Measurements from ENCODE around the gene DUSP1. TPM values are rescaled to one million over a fixed set of nuclear protein-coding genes. Genes with fewer than 3 reads are reported as not detected.
"Not testable (repeated sequence)": the region's sequence is repeated elsewhere in the genome, so short reads cannot be mapped to it uniquely, and the experiment has no call there.

DUSP1 gene
- 71.0 and 72.0 TPM in 2 replicates for total RNA-seq

- peak; percentile 96 for DNase-seq (ENCODE audit: low read depth, low spot score)
Observed at GRCh38 chr5:172770675-172771438, at the start of gene DUSP1. DUSP1 (minus strand) TSS chr5:172771195; CDS start chr5:172770952, 243 bp downstream.

- DNase-seq (ENCODE audit: low read depth, low spot score) = no peak
Observed at GRCh38 chr5:172820046-172820767, 49.2 kb upstream of the DUSP1 start.

GRCh38 chr5:172819569-172819968 lies 48.6 kb upstream of the DUSP1 start:
- no peak for DNase-seq (ENCODE audit: low read depth, low spot score)

GRCh38 chr5:172818081-172818480 lies 47.1 kb upstream of the DUSP1 start:
- DNase-seq (ENCODE audit: low read depth, low spot score) = no peak

GRCh38 chr5:172817664-172818063 lies 46.7 kb upstream of the DUSP1 start:
- DNase-seq (ENCODE audit: low read depth, low spot score) = no peak

- no peak for DNase-seq (ENCODE audit: low read depth, low spot score)
Observed at GRCh38 chr5:172816925-172817562, 46.0 kb upstream of the DUSP1 start.

GRCh38 chr5:172815631-172816030 lies 44.6 kb upstream of the DUSP1 start:
- no peak for DNase-seq (ENCODE audit: low read depth, low spot score)

- DNase-seq (ENCODE audit: low read depth, low spot score) = not testable (repeated sequence)
Observed at GRCh38 chr5:172810996-172811395, 40.0 kb upstream of the DUSP1 start.

GRCh38 chr5:172809774-172810173 lies 38.8 kb upstream of the DUSP1 start:
- DNase-seq (ENCODE audit: low read depth, low spot score) = no peak

GRCh38 chr5:172807766-172808311 lies 36.8 kb upstream of the DUSP1 start:
- DNase-seq (ENCODE audit: low read depth, low spot score) = no peak

GRCh38 chr5:172806897-172807672 lies 36.1 kb upstream of the DUSP1 start:
- DNase-seq (ENCODE audit: low read depth, low spot score) = peak; percentile 74

- DNase-seq (ENCODE audit: low read depth, low spot score) = no peak
Observed at GRCh38 chr5:172805736-172806255, 34.8 kb upstream of the DUSP1 start.

GRCh38 chr5:172805018-172805683 lies 34.2 kb upstream of the DUSP1 start:
- DNase-seq (ENCODE audit: low read depth, low spot score) = no peak

- DNase-seq (ENCODE audit: low read depth, low spot score) = no peak
Observed at GRCh38 chr5:172802567-172803176, 31.7 kb upstream of the DUSP1 start.

GRCh38 chr5:172802112-172802511 lies 31.1 kb upstream of the DUSP1 start:
- DNase-seq (ENCODE audit: low read depth, low spot score) = no peak

GRCh38 chr5:172801179-172801671 lies 30.2 kb upstream of the DUSP1 start:
- DNase-seq (ENCODE audit: low read depth, low spot score) = no peak

- no peak for DNase-seq (ENCODE audit: low read depth, low spot score)
Observed at GRCh38 chr5:172800088-172800551, 29.1 kb upstream of the DUSP1 start.

GRCh38 chr5:172799416-172799815 lies 28.4 kb upstream of the DUSP1 start:
- DNase-seq (ENCODE audit: low read depth, low spot score) = no peak

GRCh38 chr5:172798422-172799215 lies 27.6 kb upstream of the DUSP1 start:
- peak; percentile 24 for DNase-seq (ENCODE audit: low read depth, low spot score)
